Activated naive CD4-positive, alpha-beta T cell treated with Interleukin-2 at 50 U/mL for 16 hours (primary cell): ENCODE results near the gene SMYD4.
"Not testable (repeated sequence)": the region's sequence is repeated elsewhere in the genome, so short reads cannot be mapped to it uniquely, and the experiment has no call there.

Source experiments
- DNase-seq: peaks from one replicate; pipeline ENCODE4 v3.0.0-alpha.2; 2020

SMYD4 gene

DNA sequence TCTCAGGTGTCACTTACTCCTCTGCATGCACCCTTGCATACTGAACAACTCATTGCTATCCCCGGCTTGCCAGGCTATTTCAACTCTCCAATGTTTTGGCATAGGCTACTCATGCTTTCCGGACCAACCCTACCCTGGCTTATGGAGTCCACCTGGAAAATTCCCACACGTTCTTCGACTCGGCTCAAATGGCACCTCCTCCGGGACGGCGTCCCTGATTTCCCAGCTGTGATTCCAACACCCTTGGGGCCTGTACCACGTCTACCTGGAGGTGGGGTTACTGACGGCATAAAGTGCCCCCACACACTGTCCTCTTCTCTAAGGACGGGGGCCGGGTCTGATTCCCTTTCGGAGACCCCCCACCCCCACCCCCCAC, 498 bp downstream of the SMYD4 start:
- DNase-seq = no peak

DNA sequence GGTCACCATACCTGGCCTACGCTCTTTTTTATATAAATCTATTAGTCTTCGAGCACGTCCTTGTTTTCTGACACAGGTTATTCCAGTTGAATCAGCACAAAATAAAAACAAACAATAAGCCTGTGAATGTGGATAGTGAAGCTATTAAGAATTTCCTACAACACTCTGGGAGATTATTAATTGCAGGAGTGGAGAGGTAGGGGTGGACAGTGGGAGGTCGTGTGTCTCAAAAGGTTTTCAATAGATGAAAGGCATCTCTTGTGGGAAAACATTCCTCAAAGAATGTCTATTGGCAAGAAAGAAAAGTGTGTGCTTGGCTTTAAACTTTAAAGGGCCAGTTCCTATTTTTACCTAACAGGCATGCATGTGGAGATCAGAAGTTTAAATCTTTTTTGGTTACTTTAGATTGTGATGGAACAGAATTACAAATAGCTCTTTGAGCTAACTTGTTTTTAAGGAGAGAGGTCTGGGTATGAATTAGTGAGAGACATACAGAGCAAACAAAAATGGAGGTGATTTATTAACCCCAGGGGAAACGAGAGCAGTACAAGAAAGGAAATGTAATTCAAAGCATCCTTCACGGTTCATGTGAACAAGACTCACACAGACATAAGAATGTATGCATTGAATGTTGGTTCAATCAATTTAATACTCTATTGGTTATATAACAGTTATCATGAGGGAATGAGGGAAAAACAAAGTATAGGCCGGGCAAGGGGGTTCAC, 9.0 kb downstream of the SMYD4 start:
- no peak for DNase-seq

DNA sequence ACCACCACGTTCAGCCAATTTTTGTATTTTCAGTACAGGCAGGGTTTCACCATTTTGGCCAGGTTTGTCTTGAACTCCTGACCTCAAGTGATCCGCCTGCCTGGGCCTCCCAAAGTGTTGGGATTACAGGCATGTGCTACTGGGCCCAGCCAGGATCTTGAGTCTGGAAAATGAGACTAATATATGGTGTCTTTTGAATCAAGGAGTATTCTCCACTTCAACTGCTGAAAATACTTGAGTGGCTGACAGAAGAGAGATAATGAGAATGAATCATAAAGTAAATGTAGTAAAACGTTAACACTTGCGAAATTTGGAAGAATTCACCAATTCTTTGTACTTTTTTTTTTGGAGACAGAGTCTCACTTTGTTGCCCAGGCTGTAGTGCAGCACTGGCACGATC, 16.6 kb downstream of the SMYD4 start:
- no peak for DNase-seq

DNA sequence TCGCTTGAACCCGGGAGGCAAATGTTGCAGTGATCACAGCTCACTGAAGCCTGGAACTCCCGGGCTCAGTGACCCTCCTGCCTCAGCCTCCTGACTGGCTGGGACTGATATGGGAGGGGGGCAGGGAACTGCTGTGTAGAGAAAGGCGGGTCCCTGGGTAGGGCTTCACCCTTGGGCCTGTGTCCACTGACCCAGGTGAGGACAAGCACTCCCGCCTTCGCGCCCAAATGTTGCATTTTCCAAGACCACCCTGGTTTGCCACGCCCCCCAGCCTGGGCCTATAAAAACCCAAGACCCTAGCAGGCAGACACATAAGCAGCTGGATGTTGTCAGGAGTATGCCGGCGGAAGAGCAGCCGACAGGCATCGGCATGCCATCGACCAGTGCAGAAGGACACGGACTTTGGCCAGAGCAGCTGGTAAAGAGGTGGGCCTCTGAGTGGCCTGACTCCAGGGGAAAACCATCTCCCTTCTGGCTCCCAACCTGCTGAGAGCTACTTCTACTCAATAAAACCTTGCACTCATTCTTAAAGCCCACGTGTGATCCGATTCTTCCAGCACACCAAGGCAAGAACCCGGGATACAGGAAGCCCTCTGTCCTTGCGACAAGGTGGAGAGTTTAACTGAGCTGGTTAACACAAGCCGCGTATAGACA, 19.1 kb downstream of the SMYD4 start:
- DNase-seq = no peak

DNA sequence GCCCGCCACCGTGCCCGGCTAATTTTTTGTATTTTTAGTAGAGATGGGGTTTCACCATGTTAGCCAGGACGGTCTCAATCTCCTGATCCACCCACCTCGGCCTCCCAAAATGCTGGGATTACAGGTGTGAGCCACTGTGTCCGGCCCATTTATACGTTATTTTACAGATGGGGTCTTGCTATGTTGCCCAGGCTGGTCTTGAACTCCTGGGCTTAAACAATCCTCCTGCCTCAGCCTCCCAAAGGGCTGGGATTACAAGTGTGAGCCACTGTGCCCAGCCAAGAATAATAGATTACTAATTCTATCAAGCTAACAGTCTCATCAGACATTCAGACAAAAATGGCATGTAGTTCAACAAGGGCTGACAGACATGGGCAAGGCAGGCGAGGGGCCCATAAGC, 19.9 kb downstream of the SMYD4 start:
- not testable (repeated sequence) for DNase-seq

DNA sequence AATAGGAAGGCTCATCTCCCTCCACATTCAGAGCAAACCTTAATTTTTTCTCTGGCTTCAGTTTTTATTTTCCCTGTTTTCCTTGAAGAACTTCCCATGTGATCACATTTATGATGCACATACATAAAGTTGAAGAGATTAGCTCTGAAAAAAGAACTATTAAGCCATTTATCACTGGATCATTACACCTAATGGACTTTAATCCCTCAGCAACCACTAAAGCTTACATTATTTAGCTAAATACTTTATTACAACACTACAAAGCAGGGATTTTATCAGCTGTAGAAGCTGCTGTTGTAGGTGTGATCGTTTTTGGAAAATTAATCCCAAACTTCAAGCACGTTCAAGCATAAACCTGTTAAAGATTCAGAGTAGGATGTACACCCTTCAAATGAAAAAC, 21.1 kb downstream of the SMYD4 start:
- no peak for DNase-seq

DNA sequence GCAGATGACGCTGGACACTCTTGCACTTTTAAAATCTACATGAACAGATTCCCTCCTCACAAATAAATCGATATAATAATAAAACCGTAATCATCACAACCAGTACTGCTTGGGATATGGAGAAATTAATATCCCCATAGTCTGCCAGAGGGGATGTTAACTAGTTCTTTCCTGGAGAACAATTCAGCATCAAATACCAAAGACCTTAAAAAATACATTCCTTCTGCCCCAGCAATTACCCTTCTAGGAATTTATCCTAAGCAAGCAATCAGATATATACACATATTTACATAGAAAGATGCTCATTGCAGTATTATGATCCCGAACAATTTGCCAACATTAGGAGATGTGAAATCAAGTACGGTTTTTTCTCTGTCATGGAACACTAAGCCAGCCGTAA, 21.8 kb downstream of the SMYD4 start:
- no peak for DNase-seq

DNA sequence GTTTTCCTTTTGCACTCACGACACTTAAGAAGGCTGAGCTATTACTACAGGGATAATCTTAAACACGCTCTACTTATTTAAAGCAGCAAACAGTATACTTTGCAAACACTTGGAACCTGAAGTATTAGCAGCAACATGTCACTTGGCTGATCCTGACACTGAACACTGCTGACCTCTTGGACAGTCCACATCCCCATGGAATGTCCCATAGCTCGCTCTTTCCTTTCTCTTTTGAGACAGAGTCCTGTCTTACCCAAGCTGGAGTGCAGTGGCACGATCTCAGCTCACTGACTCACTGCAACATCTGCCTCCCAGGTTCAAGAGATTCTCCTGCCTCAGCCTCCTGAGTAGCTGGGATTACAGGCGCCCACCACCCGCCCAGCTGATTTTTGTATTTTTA, 26.4 kb downstream of the SMYD4 start:
- no peak for DNase-seq

DNA sequence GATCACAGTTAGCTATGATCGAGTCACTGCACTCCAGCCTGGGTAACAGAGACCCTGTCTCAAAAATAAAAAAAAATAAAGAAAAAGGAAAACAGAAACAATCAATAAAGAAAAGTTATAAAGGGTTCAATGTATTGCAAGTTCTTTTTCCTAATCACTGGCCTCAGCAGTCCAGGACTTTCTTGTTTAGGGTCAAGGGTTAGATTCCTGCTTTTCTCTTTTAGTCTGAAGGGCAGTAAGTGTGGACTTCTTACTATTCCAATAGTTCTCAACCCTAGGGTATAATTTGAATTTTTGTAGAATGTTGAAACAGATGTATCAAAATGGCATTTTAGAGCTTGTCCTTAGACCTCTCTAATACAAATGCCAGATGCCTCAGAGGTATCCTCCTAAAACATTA, 27.3 kb downstream of the SMYD4 start:
- DNase-seq = no peak

DNA sequence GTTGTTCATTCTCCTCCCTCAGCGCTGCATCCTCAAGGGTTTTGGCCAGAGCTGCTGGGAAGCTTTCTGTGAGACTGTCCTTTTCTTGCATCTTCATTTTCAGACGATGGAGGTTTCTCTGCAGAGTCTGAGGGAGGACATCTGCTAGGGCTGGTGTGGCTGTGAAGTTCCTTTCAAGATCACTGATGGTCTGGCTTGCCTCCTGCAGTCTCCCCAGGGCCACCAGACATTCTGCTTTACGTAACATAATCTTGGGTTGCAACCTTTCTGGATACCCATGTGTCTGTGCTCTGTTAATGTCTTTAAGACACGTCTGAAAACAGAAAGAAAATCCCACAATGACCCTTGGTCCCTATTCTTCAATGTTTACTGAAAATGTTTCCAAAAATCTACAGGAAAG, 29.0 kb downstream of the SMYD4 start:
- no peak for DNase-seq

DNA sequence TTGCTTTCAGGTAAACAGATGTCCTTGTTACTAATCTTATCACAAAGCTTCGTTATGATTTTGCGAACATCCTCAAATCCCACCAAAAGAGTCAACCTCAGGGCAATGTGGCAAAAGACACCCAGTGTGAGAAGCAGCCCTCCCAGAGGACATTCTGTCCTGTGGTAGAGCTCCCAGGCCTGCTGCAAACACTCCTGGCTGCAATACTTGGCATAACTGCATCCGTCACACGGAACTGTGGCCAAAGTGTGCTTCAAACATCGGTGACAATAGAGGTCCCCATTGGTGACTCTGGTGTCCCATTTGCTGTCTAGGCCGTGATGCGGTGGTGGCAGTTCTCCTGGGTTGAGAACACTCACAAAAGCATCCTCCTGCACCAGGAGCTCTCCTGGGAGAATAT, 29.5 kb downstream of the SMYD4 start:
- DNase-seq = no peak

DNA sequence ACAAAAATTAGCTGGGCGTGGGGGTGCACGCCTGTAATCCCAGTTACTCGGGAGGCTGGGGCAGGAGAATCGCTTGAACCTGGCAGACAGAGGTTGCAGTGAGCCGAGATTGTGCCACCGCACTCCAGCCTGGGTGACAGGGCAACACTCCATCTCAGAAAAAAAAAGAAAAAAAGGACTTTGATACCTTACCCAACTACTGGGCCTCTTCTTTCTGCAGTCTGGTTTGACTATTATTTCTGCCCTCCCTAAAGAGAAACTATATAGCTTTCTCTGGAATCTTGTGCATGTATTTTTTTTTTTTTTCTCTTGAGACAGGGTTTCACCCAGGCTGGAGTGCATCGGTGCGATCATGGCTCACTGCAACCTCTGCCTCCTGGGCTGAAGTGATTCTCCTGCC, 31.9 kb downstream of the SMYD4 start:
- not testable (repeated sequence) for DNase-seq

DNA sequence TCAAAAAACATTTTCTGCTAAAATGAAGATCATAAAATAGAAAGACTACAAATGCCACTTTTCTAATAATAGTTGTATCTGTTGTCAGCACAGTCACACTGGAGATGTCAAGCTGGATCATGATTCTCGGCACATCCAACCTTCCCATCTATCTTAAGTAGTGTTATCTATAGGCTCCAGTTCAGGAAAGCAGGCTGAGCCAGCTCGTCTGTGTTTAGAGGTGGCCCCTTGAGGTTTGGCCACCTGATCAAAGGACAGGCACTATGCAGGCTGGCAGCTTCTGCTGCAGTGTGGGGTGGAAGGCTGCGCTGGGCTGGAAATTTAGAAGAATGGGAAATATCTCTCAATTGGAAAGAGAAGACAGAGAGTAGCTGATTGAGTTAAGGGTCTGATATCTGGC, 32.4 kb downstream of the SMYD4 start:
- DNase-seq = no peak

DNA sequence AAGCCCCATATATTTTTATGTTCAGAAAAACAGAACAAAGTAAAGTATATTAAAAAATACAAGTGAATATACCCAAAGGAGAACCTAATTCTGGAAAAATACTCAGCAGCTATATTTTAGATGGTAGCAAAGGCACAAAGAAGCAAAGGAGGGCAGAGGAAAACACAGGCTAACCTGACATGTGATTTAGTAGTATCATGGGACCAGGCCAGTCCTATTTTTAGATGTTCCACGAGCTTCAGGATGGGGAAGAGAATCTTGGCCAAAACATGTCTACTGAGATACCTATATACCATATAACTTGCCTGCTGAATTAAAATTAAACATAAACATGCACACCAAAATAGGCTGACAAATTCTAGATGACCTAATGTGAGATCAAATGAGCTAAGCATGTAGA, 32.9 kb downstream of the SMYD4 start:
- DNase-seq = no peak

DNA sequence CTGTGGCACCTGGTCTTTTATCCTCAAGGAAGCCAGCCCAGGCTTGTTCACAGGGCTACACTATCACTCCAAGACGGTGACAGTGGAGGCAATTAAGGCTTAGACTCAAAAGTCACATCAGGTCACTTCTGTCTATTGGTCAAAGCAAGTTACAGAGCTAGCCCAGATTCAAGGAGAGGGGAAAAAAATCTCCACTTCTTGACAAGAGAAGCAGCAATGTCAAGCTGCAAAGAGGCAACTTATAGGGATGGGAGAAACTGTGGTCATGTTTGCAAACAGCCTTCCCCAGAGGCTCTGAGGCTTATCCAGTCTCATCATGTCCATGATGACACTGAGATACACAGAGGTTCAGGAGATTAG, 36.3 kb downstream of the SMYD4 start:
- DNase-seq = no peak

DNA sequence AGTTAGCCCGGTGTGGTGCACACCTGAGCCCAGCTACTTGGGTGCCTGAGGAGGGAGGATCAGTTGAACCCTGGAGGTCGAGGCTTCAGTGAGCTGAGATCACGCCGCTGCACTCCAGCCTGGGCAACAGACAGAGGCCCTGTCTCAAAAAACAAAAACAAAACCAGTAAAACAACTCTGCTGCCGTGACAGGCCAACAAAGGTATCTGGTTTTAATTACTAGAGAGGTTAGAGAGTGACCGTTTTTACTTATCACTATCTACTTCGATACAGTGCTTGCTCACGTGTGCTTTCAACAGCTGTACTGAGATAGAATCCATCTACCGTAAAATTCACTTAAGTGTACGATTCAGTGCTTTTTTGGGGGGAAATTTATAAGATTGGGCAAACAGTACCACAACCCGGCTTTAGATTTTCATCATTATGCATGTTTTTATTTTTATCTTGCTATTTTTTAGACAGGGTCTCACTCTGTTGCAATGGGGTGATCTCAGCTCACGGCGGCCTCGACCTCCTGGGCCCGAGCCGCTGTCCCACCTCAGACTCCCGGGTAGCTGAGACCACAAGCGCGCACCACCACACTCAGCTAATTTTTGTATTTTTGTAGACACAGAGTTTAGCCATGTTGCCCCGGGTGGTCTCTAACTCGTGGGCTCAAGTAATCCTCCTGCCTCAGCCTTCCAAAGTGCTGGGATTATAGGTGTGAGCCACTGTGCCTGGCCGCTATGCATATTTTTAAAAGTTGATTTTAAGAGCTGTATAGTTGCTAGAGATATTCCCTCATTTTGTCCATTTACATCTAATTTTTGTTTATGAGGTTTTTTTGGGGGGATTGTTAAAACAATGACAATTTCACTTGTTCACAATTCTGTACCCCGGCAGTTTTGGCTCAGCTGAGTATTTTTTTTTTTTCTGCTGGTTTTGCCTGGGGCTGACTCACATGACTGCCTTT, 36.9 kb downstream of the SMYD4 start:
- no peak for DNase-seq

DNA sequence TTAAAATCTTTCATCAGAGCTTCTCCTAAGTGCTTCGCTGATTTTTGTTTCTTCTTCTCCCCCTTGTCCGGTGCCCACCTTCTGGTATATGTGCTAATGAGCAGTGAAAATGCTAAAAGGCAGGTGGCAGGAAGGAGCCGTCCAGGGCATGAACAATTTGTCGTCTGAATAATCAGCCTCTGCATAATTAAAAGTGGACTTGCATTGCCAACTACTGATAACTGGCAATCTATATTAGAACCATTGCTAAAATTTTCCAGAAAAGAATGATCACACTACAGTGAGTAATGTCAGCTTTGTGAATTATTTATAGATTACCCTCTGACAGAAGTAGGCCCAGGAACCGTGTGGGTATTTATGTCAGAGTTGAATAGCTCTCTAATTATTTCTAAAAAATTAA, 39.8 kb downstream of the SMYD4 start:
- no peak for DNase-seq

DNA sequence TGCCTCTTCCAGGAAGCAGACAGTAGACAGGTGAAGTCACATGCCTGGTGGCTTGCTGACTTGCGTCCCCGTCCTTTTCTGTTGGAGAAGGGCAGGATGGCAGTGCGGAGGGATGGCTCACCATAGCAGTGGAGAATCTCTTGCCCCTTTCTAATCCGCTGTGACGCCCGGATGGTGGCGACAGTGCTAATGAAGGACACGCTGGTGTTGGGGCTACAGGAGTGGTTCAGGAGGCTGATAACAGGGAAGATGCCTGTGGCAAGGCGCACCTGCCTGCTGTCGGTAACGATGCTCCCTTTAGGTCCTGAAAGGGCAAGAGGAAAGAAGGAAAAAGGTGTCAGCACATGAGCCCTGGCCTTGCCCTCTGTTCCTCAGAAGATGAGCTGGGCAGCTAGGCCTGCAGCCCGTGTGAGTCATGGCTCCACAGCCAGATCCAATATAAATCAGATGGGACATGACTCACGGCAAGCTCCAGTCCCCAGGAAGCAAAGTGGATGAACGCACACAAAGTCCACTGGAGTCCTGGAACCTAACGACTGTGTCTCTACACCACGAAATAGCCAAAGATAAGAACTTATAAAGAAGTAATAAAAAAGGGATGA, 42.3 kb downstream of the SMYD4 start:
- DNase-seq = no peak

DNA sequence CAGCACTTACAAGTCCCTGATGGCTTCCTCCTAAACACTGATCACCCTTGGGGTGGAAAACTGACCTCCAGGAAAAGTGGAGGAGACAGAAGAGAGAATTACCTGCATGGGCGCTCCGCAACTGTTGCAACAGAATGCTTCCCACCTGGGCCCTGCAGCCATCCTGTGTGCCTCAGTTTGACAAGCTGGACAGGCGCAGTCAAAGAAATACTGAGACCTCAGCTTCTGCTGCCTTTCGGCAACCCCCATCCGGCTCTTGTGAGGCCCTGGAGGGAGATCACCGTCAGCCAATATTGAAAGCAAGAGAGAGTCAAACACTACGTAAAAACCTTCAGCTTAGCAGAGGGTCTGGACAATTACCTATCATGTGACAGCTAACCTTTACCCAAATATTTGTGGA, 43.0 kb downstream of the SMYD4 start:
- no peak for DNase-seq

DNA sequence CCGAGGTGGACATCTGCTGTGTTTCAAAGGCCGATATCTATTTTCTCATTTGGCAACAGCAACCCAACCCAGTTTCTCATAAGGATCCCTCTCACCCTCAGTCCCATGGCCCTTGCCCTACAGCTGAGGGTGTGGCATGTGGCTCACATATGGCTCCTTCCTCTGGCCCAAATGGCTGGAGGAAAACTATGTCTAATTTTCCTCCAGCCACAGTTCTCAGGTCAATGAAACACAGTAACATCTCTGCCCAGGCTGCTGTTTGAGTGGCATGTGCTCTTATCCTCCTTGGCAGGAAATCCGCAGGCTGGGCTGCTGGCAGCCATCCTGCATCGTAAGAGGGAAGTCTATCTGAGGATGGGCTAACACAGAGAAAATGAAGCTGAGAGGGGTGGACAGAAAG, 43.8 kb downstream of the SMYD4 start:
- DNase-seq = no peak

DNA sequence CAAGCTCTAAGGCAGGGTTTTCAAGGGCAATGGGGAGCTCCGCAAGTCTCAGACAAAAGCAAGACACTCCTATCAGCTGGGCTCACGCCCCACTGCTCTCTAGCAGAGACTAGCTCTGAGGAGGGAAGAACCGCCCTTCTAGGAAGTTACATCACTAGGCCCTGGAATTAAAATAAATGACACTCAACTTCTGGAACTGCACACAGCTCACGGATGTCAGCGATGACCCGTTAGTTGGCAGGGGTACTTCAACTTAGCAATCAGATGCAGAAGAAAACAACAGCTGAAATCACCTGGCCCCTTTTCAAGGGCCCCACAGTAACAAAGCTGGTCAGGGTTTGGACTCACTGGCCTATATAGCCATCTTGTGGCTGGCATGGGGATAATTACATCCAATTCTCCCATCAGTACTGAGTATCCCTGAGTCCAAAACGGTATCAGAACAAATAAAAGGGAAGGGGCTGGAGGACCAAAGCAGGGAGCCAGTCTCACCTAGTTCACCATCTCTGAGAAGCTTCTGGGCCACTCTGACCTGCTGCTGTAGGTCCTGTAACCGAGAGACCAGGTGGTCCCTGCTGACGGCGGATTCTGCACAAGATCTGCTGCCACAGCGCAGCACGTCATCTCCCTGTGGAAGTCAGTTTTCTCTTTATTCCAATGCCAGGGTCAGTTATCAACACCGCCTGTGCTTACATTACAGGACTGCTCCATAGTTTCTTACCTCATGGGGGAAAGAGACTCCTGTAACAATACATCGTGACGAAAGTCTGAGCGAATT, 45.7 kb downstream of the SMYD4 start:
- DNase-seq = no peak

DNA sequence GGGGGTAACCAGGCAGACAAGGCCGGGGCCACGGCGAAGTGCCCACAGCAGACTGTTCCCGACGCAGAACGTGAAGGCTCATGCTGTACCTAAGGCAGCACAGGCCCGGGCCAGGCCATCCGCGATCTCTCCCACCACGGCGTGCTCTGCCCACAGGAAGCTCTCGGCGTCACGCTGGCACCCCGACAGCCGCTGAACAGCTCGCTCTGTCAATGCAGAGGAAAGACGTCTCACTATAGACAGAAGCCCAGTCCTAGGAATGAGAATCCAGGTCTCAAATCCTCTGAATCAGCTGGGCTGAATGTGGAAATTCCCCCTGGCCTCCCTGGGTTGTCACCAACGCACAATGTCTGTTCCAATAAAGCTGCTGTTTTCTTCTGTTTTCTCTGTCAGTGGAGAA, 46.4 kb downstream of the SMYD4 start:
- DNase-seq = no peak

DNA sequence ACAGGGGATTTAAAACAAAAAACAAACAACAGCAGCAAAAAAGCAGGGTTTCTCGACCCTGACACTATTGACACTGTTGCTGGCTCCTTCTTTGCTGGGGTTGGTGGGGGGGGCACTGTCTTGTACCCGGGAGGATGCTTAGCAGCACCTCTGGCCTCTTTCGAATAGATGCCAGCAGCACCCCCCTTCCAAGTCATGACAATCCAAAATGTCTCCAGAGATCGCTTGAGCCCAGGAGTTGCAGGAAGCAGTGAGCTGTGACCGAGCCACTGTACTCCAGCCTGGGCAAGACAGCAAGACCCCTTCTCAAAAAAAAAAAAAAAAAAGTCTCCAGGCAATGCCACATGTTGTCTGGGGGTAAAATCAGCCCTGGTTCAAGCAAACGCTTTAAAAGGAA, 47.5 kb downstream of the SMYD4 start:
- DNase-seq = no peak
